NCI-H1436 (cell line): ENCODE measurements around the gene CCNA2.

Experiments
- DNase-seq: peaks from one replicate; lab custom pipeline; 2025; lab: John Stamatoyannopoulos, UW

Gene CCNA2

DNA sequence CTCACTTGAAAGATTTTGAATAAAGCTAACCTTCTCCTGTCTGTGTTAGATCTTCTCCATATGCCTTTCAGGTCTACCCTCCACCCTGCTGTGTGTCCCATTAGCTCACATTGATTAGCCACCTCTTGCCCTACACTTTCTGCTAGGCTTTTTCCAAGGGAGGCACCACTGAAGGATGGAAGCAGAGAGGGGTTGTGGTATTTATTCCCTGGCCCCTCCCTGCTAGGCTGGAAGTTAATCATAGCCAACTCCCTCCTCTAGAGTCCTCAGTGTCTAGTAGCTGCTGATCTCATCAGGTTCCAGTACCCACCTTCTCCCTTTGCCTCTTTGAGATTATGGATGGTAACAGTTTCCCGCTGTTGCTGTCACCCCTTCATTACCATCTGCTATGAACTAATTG lies 49.8 kb downstream of the CCNA2 start:
- no peak for DNase-seq

DNA sequence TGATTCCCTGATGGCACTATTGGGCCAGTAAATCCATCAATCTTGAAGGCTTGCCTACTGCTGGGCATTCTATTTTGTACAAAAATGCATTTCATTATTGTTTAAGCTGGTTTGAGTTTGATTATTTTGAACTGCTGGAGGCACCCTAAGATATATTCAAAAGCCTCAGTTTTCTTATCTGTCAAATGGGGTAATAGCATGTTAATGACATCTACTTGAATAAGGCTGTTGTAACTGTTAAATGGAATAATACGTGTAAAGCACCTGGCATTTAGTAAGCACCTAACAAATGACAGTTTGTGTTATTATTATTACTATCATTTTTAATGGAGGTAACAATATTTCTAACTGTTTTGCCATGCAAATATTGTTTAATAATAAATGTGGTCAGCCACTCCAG lies 51.8 kb downstream of the CCNA2 start:
- no peak for DNase-seq

DNA sequence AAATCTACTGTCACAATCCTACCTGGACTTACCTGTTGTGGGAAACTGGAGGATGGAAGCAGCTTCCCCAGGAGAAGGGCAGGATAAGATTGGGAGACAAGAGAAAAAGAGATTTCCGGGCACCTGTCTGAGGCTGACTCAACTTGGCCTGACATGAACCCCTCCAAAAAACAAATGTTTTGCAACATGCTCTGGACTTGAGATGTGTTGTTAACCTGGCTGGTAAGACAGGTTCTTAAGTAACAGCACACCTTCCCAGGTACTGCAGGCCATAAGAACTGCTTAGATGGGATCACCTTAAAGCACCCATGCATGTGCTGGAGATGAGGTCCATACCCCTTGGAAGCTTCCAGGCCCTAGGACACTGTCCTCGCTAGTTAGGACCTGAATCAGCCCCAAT lies 54.3 kb downstream of the CCNA2 start:
- no peak for DNase-seq

DNA sequence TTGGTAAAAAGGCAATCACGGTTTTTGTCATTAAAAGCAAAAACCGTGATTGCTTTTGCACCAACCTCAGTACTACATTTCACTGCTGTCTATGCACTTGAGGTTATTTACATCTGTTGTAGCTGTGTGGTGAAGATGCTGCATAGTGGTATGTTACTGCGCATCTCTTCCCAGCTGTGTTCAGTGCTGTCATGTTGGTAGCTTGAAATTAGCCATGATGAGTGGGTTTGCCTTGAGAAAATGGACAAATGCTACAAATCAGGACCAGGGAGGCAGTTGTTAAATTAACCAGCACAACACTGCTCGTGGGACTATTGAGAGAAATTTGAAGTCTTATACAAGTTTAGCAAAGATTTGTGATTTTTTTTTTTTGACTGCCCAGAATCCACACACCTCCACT lies 56.5 kb downstream of the CCNA2 start:
- DNase-seq, result no peak
